HG03280 (cell line): ENCODE data around the gene PLCB1.
"Not testable (repeated sequence)": the region's sequence is repeated elsewhere in the genome, so short reads cannot be mapped to it uniquely, and the experiment has no call there.

Experiments
- ATAC-seq: cut with Tn5 transposase; IDR thresholded peaks from one replicate; pipeline ENCODE4 v1.9.1; 2021; ENCODE audit warnings: mild to moderate bottlenecking, moderate library complexity; ENCODE audit not compliant: unreplicated experiment

The PLCB1 gene

GRCh38 chr20:8155229-8155628 is 23.2 kb downstream of the PLCB1 start:
- ATAC-seq = no peak

GRCh38 chr20:8155812-8156211 is 23.7 kb downstream of the PLCB1 start:
- ATAC-seq = no peak

- ATAC-seq = no peak
Observed at GRCh38 chr20:8156235-8157079, 24.4 kb downstream of the PLCB1 start.

- not testable (repeated sequence) for ATAC-seq
Observed at GRCh38 chr20:8159217-8159616, 27.2 kb downstream of the PLCB1 start.

- ATAC-seq = no peak
Observed at GRCh38 chr20:8161264-8162071, 29.4 kb downstream of the PLCB1 start.

- ATAC-seq = no peak
Observed at GRCh38 chr20:8162610-8163009, 30.5 kb downstream of the PLCB1 start.

GRCh38 chr20:8163543-8163942 is 31.5 kb downstream of the PLCB1 start:
- ATAC-seq = no peak

GRCh38 chr20:8166730-8167129 is 34.7 kb downstream of the PLCB1 start:
- no peak for ATAC-seq

- ATAC-seq = no peak
Observed at GRCh38 chr20:8168785-8169288, 36.8 kb downstream of the PLCB1 start.

GRCh38 chr20:8170921-8171320 is 38.9 kb downstream of the PLCB1 start:
- ATAC-seq = no peak

- no peak for ATAC-seq
Observed at GRCh38 chr20:8172191-8172590, 40.1 kb downstream of the PLCB1 start.

- no peak for ATAC-seq
Observed at GRCh38 chr20:8175741-8176675, 43.9 kb downstream of the PLCB1 start.

- no peak for ATAC-seq
Observed at GRCh38 chr20:8183526-8183925, 51.5 kb downstream of the PLCB1 start.

- ATAC-seq = no peak
Observed at GRCh38 chr20:8187740-8188139, 55.7 kb downstream of the PLCB1 start.

- ATAC-seq = no peak
Observed at GRCh38 chr20:8190043-8190880, 58.2 kb downstream of the PLCB1 start.

GRCh38 chr20:8194721-8195120 is 62.7 kb downstream of the PLCB1 start:
- no peak for ATAC-seq

GRCh38 chr20:8196096-8196495 is 64.0 kb downstream of the PLCB1 start:
- ATAC-seq = no peak

GRCh38 chr20:8200220-8200619 is 68.2 kb downstream of the PLCB1 start:
- no peak for ATAC-seq

- ATAC-seq = no peak
Observed at GRCh38 chr20:8203366-8203765, 71.3 kb downstream of the PLCB1 start.

GRCh38 chr20:8205996-8206395 is 73.9 kb downstream of the PLCB1 start:
- ATAC-seq = no peak
